ENCODE results near the gene TIAM2. TPM values are rescaled to one million over a fixed set of nuclear protein-coding genes. Genes with fewer than 3 reads are reported as not detected.

The TIAM2 gene
- total and polyA plus RNA-seq, 2 donors (not counting 3 experiments of a cell fraction or from before 2014, with no cell fraction given) = 9.6 to 18.5 TPM

DNA sequence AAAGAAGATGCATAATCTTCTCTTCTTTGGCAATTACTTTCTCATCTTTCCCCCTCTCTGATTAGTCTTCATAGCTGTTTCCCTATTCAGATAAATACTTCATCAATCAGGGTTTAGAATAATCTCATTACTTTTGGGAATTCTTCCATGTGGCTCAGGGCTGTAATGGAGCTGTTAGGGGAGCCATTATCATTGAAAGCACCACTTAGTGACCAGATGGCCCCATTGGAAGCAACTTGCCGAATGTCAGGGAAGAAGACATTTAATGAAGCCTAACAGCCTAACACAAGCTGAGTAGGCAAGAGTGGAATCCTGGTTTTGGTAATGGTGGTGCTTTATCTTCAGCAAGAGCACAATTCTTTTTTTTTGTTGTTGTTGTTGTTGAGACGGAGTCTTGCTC lies 45.0 kb downstream of the TIAM2 start:
- dilution Hi-C loops (cut with MboI; ENCODE audit: extremely low pct_ligation_motif_present, low sequenced_read_pairs) = no loop called here
- intact Hi-C loops (cut with micrococcal nuclease) = no loop called here
- Histone ChIP-seq H3K36me3 (ENCODE audit: control insufficient read depth in 2 of 2, extremely low read depth in 1 of 2, insufficient read depth in 2 of 2, low read length in 2 of 2) (no peaks in the 10 kb centered on the region), H3K9me3 (replicated peaks; ENCODE audit: control insufficient read depth, insufficient read depth, low read length) (no peaks in the 10 kb centered on the region), H3K79me2 (ENCODE audit: control insufficient read depth, insufficient read depth, low read length) (no peaks in the 10 kb centered on the region), H3K9ac (replicated peaks; ENCODE audit: extremely low read depth, insufficient read depth, low read length) (no peak overlapping the region), H2AFZ (ENCODE audit: low read depth, low read length) (no peak overlapping the region), H3K27me3 (ENCODE audit: control insufficient read depth in 2 of 2, insufficient read depth in 2 of 2, low read length in 2 of 2) (no peaks in the 10 kb centered on the region), H4K20me1 (replicated peaks; ENCODE audit: control insufficient read depth, extremely low read depth, insufficient read depth, low read length) (no peaks in the 10 kb centered on the region), H3K4me3 (replicated peaks in 1 of 3; ENCODE audit: insufficient read depth in 1 of 3, low read depth in 1 of 3, low read length in 3 of 3) (no peak overlapping the region), H3K4me1 (ENCODE audit: control insufficient read depth, extremely low read depth, insufficient read depth, low read length) (peaks cover 4% of the 10 kb centered on the region), H3K27ac (ENCODE audit: insufficient read depth, low read depth, low read length) (no peak overlapping the region), H3K9me1 (replicated peaks; ENCODE audit: control insufficient read depth, extremely low read depth, insufficient read depth, low read length) (no peaks in the 10 kb centered on the region), H3K4me2 (ENCODE audit: insufficient read depth, low read length) (no peak overlapping the region)
- DNase-seq (ENCODE audit: low read depth, low spot score) = no peak
- CTCF ChIA-PET = interaction anchor here (1.2 to 1.6 kb wide), 5 partner anchors 8 to 66 kb away, joined by 3 to 5 read pairs (median 4); no protein-coding TSS in a partner anchor
- BruUV-seq (replicated peaks) = no TSS peak
- TF ChIP-seq POLR2AphosphoS5 (IDR thresholded peaks at IDR 0.05; ENCODE audit: insufficient read depth, low read depth, low read length) (no peak), POLR2A (IDR thresholded peaks at IDR 0.05; ENCODE audit: low read depth, low read length) (no peak), GATA2 (IDR thresholded peaks at IDR 0.05; ENCODE audit: insufficient read depth, insufficient read length, low read depth, low read length) (no peak), JUN (IDR thresholded peaks at IDR 0.05; ENCODE audit: borderline replicate concordance, insufficient read depth, insufficient read length, low read depth) (no peak), FOS (IDR thresholded peaks at IDR 0.05; ENCODE audit: borderline replicate concordance, insufficient read depth, low read length) (no peak), EZH2 (IDR thresholded peaks at IDR 0.05; ENCODE audit: borderline replicate concordance, low read depth, low read length, severe bottlenecking) (no peak), MYC (IDR thresholded peaks at IDR 0.05; ENCODE audit: low read depth, low read length) (no peak)
- TF ChIP-seq, protein P1, sequence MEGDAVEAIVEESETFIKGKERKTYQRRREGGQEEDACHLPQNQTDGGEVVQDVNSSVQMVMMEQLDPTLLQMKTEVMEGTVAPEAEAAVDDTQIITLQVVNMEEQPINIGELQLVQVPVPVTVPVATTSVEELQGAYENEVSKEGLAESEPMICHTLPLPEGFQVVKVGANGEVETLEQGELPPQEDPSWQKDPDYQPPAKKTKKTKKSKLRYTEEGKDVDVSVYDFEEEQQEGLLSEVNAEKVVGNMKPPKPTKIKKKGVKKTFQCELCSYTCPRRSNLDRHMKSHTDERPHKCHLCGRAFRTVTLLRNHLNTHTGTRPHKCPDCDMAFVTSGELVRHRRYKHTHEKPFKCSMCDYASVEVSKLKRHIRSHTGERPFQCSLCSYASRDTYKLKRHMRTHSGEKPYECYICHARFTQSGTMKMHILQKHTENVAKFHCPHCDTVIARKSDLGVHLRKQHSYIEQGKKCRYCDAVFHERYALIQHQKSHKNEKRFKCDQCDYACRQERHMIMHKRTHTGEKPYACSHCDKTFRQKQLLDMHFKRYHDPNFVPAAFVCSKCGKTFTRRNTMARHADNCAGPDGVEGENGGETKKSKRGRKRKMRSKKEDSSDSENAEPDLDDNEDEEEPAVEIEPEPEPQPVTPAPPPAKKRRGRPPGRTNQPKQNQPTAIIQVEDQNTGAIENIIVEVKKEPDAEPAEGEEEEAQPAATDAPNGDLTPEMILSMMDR (IDR thresholded peaks at IDR 0.05; ENCODE audit: extremely low read depth in 1 of 2, insufficient read depth in 1 of 2, low read depth in 1 of 2, low read length in 2 of 2) = no peak
- TF ChIP-seq, protein P2, sequence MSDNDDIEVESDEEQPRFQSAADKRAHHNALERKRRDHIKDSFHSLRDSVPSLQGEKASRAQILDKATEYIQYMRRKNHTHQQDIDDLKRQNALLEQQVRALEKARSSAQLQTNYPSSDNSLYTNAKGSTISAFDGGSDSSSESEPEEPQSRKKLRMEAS (IDR thresholded peaks at IDR 0.05; ENCODE audit: insufficient read depth, insufficient read length) = no peak
- POLR2A ChIA-PET = no interaction called here
- no peak for FAIRE-seq

Data from endothelial cell of umbilical vein (primary cell).